C4-2B (cell line): ENCODE measurements around the gene SLC4A4.

ENCODE experiments used
- ZFX ChIP-seq: fragments of 450-650 bp; IDR thresholded peaks from 2 replicates; pipeline ENCODE4 v1.6.1; 2017
- TF ChIP-seq, protein P1 (sequence below): fragments of 450-650 bp; conservative IDR thresholded peaks from 2 replicates; pipeline ENCODE4 v1.5.1; 2017; ENCODE audit warnings: mild to moderate bottlenecking

DNA sequence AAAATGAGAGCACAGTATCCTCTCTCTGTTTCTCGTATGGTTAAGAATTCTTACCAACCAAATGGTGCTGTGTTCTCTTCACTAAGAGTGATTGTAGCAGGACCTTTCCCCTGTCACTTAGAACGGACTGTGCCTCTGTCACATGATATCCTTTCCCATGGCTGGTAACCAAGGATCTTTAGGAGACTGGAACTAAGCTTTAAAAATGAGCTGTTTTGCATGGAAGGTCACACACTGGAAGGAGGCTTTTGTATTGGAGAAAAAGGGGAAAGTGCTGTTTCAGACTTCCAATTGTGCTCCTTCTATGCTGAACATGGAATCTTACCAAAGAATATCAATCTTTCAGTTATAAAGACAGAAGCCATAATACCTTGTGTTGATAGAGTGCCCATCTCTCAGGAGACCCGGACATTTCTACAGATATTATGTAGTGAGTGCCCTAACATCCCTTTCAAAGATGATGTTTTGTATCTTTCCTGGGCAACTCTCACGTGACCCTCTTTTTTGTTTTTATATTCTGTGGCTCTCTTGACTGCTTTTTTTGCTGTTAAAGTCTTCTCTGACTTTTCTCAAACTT is 148.6 kb downstream of the SLC4A4 start:
- TF ChIP-seq, protein P1, sequence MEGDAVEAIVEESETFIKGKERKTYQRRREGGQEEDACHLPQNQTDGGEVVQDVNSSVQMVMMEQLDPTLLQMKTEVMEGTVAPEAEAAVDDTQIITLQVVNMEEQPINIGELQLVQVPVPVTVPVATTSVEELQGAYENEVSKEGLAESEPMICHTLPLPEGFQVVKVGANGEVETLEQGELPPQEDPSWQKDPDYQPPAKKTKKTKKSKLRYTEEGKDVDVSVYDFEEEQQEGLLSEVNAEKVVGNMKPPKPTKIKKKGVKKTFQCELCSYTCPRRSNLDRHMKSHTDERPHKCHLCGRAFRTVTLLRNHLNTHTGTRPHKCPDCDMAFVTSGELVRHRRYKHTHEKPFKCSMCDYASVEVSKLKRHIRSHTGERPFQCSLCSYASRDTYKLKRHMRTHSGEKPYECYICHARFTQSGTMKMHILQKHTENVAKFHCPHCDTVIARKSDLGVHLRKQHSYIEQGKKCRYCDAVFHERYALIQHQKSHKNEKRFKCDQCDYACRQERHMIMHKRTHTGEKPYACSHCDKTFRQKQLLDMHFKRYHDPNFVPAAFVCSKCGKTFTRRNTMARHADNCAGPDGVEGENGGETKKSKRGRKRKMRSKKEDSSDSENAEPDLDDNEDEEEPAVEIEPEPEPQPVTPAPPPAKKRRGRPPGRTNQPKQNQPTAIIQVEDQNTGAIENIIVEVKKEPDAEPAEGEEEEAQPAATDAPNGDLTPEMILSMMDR: no peak
- TF ChIP-seq ZFX: no peak
